GM23338 (cell line): ENCODE data around the gene NUMB. TPM values are rescaled to one million over a fixed set of nuclear protein-coding genes. Genes with fewer than 3 reads are reported as not detected.

Experiments
- ATAC-seq: fragments of 200-7000 bp; cut with Tn5 transposase; 3 replicates; pipeline ENCODE4 v1.9.1; 2020
- DNase-seq: peaks from one replicate; pipeline ENCODE4 v3.0.0-alpha.2; 2015; ENCODE audit warnings: low spot score
- H2AFZ ChIP-seq: fragments of 200-600 bp; sonication (generic); 2 replicates; pipeline ENCODE4 v1.8.0; 2016; ENCODE audit warnings: antibody characterized with exemption, mild to moderate bottlenecking, moderate library complexity
- H3F3A ChIP-seq: fragments of 200-600 bp; sonication (generic); replicated peaks from 2 replicates; pipeline ENCODE4 v1.8.0; 2017; ENCODE audit warnings: antibody characterized with exemption, mixed run types, low read depth
- H3K27ac ChIP-seq: fragments of 200-600 bp; sonication (generic); 2 replicates; pipeline ENCODE4 v1.6.1; 2016; ENCODE audit warnings: low read depth
- H3K27me3 ChIP-seq: fragments of 200-600 bp; sonication (generic); 2 replicates; pipeline ENCODE4 v1.8.0; 2016; ENCODE audit warnings: mild to moderate bottlenecking, mixed run types, moderate library complexity; ENCODE audit not compliant: insufficient read depth
- H3K36me3 ChIP-seq: fragments of 200-600 bp; sonication (generic); 2 replicates; pipeline ENCODE4 v1.8.0; 2016; ENCODE audit warnings: mild to moderate bottlenecking; ENCODE audit not compliant: insufficient read depth
- H3K4me1 ChIP-seq: fragments of 200-600 bp; sonication (generic); 2 replicates; pipeline ENCODE4 v1.8.0; 2016; ENCODE audit warnings: mild to moderate bottlenecking, moderate library complexity; ENCODE audit not compliant: insufficient read depth
- H3K4me2 ChIP-seq: fragments of 200-600 bp; sonication (generic); 2 replicates; pipeline ENCODE4 v1.7.1; 2017; ENCODE audit warnings: mixed run types
- H3K4me3 ChIP-seq: fragments of 200-600 bp; sonication (generic); 2 replicates; pipeline ENCODE4 v1.6.1; 2016; ENCODE audit warnings: mixed run types
- H3K79me2 ChIP-seq: fragments of 200-600 bp; sonication (generic); replicated peaks from 2 replicates; pipeline ENCODE4 v1.8.0; 2017; ENCODE audit warnings: mild to moderate bottlenecking; ENCODE audit not compliant: insufficient read depth
- H3K9me2 ChIP-seq: fragments of 200-600 bp; sonication (generic); 2 replicates; pipeline ENCODE4 v1.8.0; 2017; ENCODE audit not compliant: insufficient read depth
- H4K20me1 ChIP-seq: fragments of 200-600 bp; sonication (generic); replicated peaks from 2 replicates; pipeline ENCODE4 v1.8.0; 2017; ENCODE audit warnings: mild to moderate bottlenecking; ENCODE audit not compliant: insufficient read depth
- H3K27ac Mint-ChIP-seq: 2 replicates; pipeline ENCODE4 v1.8.0; 2020; ENCODE audit warnings: inconsistent platforms, mild to moderate bottlenecking, moderate library complexity, mixed read lengths
- H3K27me3 Mint-ChIP-seq: 3 replicates; pipeline ENCODE4 v1.8.0; 2022; ENCODE audit warnings: low read depth, mild to moderate bottlenecking, moderate library complexity, mixed read lengths, inconsistent platforms; ENCODE audit not compliant: insufficient read depth, poor library complexity
- H3K36me3 Mint-ChIP-seq: 3 replicates; pipeline ENCODE4 v1.8.0; 2021; ENCODE audit warnings: low read depth, mild to moderate bottlenecking, inconsistent platforms, moderate library complexity, mixed read lengths
- H3K4me1 Mint-ChIP-seq: 3 replicates; pipeline ENCODE4 v1.8.0; 2020; ENCODE audit warnings: mild to moderate bottlenecking, inconsistent platforms, mixed read lengths
- H3K4me3 Mint-ChIP-seq: 3 replicates; pipeline ENCODE4 v1.8.0; 2021; ENCODE audit warnings: moderate library complexity, mild to moderate bottlenecking, inconsistent platforms, mixed read lengths
- H3K9me3 Mint-ChIP-seq: 3 replicates; pipeline ENCODE4 v1.8.0; 2020; ENCODE audit warnings: moderate library complexity, mild to moderate bottlenecking, inconsistent platforms, mixed read lengths
- EZH2phosphoT487 ChIP-seq: fragments of 200-600 bp; sonication (generic); IDR thresholded peaks from one replicate; pipeline ENCODE4 v1.8.1; 2018; ENCODE audit warnings: antibody characterized with exemption; ENCODE audit not compliant: unreplicated experiment
- NANOG ChIP-seq: IDR thresholded peaks from 2 replicates; pipeline ENCODE4 v1.6.1; 2016; ENCODE audit warnings: antibody characterized with exemption, borderline replicate concordance
- REST ChIP-seq: IDR thresholded peaks from one replicate; pipeline ENCODE4 v1.6.1; 2018; ENCODE audit warnings: antibody characterized with exemption; ENCODE audit not compliant: unreplicated experiment
- polyA plus RNA-seq: library from polyadenylated mRNA; unstranded; fragments of >200 nt; fragmentation: Nextera tagmentation; extraction: Ambion mirVana; gene quantifications from 2 replicates; pipeline ENCODE4 v1.2.1, GENCODE V29; 2016
- total RNA-seq: library from RNA; depleted of rRNA; stranded (reverse); fragments of >200 nt; shearing (Covaris generic); gene quantifications from 2 replicates; pipeline ENCODE4 v1.2.3, GENCODE V29; 2014
- TF ChIP-seq, protein P1 (sequence below): fragments of 250-450 bp; sonication (Bioruptor Pico); IDR thresholded peaks from 2 replicates; pipeline ENCODE4 v1.5.0; 2020; ENCODE audit warnings: mild to moderate bottlenecking, moderate library complexity

Gene NUMB
- total and polyA plus RNA-seq, 2 experiments from 2014 or later, result 32.1 to 36.7 TPM

- TF ChIP-seq, protein P1, sequence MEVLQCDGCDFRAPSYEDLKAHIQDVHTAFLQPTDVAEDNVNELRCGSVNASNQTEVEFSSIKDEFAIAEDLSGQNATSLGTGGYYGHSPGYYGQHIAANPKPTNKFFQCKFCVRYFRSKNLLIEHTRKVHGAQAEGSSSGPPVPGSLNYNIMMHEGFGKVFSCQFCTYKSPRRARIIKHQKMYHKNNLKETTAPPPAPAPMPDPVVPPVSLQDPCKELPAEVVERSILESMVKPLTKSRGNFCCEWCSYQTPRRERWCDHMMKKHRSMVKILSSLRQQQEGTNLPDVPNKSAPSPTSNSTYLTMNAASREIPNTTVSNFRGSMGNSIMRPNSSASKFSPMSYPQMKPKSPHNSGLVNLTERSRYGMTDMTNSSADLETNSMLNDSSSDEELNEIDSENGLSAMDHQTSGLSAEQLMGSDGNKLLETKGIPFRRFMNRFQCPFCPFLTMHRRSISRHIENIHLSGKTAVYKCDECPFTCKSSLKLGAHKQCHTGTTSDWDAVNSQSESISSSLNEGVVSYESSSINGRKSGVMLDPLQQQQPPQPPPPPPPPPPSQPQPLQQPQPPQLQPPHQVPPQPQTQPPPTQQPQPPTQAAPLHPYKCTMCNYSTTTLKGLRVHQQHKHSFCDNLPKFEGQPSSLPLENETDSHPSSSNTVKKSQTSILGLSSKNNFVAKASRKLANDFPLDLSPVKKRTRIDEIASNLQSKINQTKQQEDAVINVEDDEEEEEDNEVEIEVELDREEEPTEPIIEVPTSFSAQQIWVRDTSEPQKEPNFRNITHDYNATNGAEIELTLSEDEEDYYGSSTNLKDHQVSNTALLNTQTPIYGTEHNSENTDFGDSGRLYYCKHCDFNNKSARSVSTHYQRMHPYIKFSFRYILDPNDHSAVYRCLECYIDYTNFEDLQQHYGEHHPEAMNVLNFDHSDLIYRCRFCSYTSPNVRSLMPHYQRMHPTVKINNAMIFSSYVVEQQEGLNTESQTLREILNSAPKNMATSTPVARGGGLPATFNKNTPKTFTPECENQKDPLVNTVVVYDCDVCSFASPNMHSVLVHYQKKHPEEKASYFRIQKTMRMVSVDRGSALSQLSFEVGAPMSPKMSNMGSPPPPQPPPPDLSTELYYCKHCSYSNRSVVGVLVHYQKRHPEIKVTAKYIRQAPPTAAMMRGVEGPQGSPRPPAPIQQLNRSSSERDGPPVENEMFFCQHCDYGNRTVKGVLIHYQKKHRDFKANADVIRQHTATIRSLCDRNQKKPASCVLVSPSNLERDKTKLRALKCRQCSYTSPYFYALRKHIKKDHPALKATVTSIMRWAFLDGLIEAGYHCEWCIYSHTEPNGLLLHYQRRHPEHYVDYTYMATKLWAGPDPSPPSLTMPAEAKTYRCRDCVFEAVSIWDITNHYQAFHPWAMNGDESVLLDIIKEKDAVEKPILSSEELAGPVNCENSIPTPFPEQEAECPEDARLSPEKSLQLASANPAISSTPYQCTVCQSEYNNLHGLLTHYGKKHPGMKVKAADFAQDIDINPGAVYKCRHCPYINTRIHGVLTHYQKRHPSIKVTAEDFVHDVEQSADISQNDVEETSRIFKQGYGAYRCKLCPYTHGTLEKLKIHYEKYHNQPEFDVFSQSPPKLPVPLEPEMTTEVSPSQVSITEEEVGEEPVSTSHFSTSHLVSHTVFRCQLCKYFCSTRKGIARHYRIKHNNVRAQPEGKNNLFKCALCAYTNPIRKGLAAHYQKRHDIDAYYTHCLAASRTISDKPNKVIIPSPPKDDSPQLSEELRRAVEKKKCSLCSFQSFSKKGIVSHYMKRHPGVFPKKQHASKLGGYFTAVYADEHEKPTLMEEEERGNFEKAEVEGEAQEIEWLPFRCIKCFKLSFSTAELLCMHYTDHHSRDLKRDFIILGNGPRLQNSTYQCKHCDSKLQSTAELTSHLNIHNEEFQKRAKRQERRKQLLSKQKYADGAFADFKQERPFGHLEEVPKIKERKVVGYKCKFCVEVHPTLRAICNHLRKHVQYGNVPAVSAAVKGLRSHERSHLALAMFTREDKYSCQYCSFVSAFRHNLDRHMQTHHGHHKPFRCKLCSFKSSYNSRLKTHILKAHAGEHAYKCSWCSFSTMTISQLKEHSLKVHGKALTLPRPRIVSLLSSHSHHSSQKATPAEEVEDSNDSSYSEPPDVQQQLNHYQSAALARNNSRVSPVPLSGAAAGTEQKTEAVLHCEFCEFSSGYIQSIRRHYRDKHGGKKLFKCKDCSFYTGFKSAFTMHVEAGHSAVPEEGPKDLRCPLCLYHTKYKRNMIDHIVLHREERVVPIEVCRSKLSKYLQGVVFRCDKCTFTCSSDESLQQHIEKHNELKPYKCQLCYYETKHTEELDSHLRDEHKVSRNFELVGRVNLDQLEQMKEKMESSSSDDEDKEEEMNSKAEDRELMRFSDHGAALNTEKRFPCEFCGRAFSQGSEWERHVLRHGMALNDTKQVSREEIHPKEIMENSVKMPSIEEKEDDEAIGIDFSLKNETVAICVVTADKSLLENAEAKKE (CRISPR knock-in tag), result no peak
Observed at GRCh38 chr14:73365727-73366126, 92.6 kb downstream of the NUMB start (continued).

DNA sequence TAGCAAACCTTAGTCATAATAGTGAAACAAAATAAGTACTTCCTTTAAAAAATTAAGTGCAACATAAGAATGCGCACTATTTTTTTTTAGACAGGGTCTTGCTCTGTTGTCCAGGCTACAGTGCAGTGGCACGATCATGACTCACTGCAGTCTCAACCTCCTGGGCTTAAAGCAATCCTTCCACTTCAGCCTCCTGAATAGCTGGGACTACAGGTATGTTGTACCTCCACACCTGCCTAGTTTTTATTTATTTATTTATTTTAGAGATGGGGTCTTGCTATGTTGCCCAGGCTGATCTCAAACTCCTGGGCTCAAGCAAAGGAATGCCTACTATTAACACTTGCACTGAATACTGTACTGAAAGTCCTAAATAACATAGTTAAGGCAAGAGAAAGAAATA is 93.8 kb downstream of the NUMB start:
- ATAC-seq, result no peak
- peaks cover 5% of the 10 kb centered on the region; the same call in 1 of the 2 replicates for H4K20me1 ChIP-seq
- H2AFZ ChIP-seq, result no peak overlapping the region
- no peaks in the 10 kb centered on the region; the same call in 2 of the 3 replicates for H3K4me1 Mint-ChIP-seq
- H3K27ac ChIP-seq, result no peak overlapping the region
- H3K4me2 ChIP-seq, result no peak overlapping the region
- H3K27ac Mint-ChIP-seq, result no peak overlapping the region
- no peak for DNase-seq
- H3K9me2 ChIP-seq, result no peaks in the 10 kb centered on the region
- H3K79me2 ChIP-seq, result no peaks in the 10 kb centered on the region; the same call in 1 of the 2 replicates
- no peaks in the 10 kb centered on the region for H3K27me3 ChIP-seq
- H3K4me3 ChIP-seq, result no peak overlapping the region
- no peak overlapping the region for H3K4me3 Mint-ChIP-seq
- peaks cover 2% of the 10 kb centered on the region for H3K27me3 Mint-ChIP-seq
- H3F3A ChIP-seq, result no peaks in the 10 kb centered on the region
- H3K36me3 Mint-ChIP-seq, result no peaks in the 10 kb centered on the region; the same call in 2 of the 3 replicates
- no peaks in the 10 kb centered on the region for H3K36me3 ChIP-seq
- H3K4me1 ChIP-seq, result no peaks in the 10 kb centered on the region
- H3K9me3 Mint-ChIP-seq, result no peaks in the 10 kb centered on the region
- TF ChIP-seq REST (no peak), EZH2phosphoT487 (no peak), NANOG (no peak)
- TF ChIP-seq, protein P1 (CRISPR knock-in tag), result no peak
